HG02763 (cell line): ENCODE measurements around the gene CSRP3.

Experiments
- ATAC-seq: cut with Tn5 transposase; IDR thresholded peaks from one replicate; pipeline ENCODE4 v1.9.1; 2021; ENCODE audit warnings: mild to moderate bottlenecking, moderate library complexity; ENCODE audit not compliant: unreplicated experiment

The CSRP3 gene

DNA sequence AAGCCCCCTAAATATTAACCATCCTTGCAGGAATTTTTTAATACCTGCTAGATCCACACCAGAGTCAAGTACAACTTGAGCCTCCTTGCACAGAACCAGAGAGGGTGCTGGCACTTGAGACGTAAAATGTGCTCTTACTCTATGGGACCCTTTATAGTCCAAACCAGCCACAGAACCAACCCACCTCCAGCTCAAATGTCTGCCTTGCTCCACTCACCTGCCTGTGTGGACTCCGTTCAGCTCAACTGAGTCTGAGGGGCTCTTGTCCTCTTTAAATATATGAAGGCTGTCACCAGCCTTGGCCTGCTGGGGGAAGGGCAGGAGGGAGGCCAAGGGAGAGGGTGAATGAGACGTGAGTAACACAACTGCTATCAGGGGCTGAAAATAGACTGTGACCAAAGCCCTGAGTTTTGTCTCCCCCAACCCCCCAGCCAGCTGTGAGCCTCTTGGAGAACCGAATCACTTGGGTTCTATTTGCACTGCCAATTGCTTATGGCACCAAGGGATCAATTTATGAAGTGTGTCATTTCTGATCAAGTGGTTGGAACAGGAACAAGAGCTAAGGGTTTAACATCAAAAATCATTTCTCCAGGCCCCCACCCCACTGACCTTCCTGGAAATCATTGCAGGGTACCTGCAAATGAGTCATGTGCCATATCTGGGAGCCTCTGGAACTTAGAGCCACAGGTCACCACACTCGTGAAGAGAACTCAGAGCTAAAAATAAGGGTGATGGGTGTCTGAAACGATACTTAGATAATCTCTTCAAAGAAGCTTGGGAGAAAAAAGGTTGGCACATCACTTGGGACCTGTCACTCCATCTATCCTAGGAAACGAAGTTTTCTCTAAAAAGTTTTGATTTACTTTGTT lies at the start of gene CSRP3:
TSS of gene CSRP3 (minus strand) at position 247 of the 869 bp plus-strand sequence. CDS start 9,535 bp downstream, outside the sequence.
- no peak for ATAC-seq

DNA sequence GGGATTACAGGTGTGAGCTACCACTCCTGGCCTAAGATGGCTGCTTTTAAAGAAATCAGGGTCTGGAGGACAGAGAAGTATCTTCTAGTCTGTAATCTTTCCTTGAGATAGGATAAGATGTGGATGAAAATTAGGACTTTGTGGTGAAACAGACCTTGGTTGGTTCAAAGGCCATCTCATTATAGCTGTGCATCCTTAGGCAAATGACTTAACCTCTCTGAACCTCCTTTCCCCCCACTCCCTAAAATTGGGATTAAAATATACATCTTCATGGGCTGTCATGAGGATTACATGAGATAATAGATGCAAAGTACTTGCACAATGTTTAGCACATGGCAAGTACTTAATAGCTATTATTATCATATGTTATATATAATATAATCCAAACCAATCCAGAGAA lies 49.8 kb upstream of the CSRP3 start:
- ATAC-seq, result no peak

DNA sequence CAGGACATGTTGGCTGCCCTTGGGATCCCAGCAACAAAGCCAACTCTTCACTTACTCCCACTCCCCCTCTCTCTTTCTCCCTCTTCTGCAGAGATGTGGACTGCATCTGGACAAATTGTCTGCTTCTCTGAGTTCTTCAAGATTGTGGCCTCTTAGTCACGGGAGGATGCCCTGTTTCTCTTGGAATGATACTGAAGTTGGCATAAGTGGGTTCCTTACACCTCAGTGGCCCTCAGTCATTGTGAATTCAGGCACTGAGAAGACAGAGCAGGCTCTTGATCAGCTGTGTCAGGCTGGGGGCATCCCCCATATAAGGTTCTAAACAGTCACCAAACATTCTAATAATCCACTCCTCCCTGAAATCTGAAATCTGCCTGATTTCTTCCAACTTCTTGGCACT lies 45.0 kb upstream of the CSRP3 start:
- ATAC-seq, result no peak

DNA sequence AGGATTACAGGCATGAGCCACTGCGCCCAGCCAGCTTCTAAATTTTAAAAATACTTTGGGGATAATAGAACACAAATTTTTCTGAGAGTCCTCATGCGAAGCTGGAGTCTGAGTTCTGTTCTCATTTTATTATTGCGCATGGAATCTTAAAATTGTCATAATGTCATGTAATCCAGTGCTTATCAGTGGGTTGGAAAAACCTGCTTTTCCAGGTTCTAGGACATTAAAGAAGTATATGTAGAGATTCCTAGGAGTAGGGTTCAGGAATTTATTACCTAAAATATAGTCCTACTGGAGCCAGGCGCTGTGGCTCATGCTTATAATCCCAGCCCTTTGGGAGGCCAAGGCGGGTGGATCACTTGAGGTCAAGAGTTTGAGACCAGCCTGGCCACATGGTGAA lies 43.6 kb upstream of the CSRP3 start:
- no peak for ATAC-seq

DNA sequence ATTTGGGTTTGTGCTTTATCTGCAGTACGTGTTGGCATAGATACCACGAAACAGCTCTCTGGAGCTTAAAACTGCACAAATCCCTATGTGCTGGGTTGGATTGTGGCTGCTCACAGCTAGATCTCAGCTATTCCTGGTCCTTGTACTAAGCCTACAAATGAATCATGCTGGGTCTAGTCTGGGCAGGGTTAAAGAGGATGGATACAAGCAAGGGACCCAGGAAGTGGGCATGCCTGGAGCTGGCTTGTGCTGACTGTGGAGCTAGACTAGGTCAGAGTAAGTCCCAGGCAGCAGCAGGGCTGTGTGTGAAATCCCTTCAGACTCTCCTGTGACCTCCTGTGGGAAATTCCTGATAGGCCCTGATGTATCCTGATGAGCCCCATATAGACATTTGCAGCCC lies 42.8 kb upstream of the CSRP3 start:
- ATAC-seq, result no peak

DNA sequence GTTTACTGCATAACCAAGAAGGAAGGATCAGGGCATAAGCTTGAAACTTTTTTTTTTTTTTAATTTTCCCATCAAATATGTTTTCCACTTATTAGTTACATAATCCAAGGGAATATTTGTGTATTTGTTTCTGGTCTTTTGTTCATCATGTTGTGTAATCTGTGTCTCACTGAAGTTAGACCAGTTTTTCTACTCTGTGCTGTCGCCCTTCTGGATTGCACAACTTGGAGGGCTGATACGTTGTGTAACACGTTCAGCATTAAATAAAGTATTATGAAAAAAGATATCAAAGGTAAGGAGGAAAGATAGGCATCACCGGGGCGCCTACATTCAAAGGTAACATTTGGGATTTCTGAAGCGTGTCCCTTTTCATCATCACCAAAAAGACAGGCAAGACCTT lies 42.3 kb upstream of the CSRP3 start:
- no peak for ATAC-seq

DNA sequence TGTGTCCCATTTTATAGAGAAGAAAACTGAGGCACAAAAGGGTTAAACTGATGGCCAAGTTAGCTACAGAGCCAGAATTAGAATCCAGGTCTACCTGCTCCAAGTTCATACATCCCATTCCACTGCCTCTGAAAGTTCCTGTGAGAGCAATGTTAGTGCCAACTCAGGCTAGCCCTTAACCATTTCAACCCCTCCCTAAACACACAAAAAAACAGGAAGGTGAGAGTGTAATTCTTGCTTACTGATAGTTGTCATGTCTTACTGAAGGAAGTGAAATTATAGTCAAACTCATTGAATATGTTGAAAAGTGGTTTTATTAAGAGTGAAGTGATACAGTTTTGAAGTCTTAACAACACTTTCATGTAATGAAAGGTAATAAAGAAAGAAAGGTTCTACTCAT lies 41.8 kb upstream of the CSRP3 start:
- ATAC-seq, result no peak

DNA sequence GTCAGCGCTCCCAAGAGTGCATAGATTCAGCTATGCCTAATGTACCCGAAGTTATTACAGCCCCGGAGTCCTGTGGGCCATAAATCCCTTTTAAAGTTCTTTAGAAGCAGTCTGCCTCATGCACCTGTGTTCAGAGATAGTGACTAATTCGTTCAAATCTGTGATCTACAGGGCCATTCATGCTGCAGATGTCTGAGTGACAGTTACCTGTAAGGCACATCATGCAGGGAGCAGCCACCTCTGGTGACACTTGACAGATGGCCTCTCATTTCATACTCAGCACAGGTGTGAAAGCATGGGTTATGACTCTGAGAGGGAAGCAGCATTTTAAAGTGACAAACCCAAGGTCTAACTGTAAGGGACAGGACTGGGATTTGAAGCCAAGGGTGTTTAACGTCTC lies 41.4 kb upstream of the CSRP3 start:
- no peak for ATAC-seq

DNA sequence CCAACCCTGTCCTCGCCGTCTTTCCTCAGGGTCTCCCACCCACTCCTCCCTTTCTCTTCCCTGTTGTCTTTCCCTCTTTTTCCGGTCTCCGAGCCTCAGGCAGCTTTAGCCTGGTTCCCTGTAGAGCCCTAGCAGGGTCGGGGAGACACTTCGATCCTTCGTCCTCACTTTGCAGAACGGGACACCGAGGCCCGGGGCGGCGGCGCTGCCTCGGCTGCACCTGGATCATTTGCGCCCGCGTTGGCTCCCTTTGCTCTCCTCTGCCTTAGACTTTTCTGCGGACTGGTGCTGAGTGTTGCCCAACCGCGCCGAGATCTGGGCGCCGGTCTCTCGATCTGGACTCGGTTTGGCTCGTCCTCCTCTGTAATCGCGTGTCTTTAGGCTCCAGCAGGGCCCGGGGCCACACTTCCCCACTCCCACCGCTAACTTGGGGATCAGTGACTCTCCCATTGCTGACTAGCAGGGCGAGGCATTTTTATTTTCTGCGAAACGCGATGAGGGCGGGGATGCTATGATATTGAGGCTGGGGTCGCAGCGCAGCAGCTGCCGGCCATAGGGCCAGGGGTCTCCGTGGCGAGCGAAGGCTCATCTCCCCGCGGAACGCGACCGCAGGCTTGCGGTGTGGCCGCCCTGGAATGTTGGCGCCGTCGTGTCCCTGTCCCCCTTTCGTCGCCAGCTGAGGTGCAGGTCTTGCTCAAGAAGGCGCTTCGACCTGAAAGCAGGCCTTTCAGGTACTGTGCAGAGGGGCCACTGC lies 40.6 kb upstream of the CSRP3 start:
- ATAC-seq, result no peak

DNA sequence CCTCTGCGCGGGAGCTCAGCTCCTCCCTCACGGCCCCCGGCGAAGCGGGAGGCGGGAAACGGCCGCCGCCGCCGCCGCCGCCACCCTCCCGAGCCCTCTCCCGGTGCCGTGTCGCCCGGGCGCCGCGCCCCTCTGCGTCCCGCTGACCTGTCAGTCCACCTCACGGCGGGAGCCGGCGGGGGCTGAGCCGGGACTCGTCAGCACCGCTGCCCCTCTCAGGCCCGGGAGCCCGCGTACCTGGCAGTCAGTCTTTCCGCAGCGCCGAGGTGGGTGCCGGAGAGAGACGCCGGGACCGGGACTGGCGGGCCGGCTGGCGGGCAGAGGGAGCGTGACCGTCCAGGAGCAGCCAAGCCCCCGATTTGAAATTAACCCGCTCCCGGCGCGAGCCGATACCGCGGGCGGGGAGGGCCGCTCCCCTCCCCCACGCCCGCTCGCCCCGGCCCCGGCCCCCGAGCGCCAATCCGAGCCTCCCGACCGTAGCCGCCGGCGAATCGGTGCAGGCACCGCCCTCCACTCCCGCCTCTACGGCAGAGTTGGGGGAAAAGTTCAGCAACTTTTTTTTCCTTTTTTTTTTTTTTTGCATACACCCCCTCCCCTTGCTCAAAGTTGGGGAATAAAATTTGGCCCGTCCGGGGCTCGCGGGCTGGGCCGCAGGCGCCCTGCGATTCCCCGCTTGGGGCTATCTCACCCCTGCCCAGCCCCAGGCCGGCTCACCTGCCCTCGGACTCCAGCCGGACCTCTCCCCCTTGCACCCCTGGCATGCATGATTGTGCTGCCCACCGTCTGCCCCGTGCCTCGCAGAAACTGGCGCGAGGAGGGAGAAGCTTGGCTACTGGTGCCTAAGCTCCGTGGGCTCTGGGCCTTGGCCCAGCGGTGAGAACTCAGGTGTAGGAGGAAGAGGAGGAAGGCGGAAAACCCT lies 39.7 kb upstream of the CSRP3 start:
- ATAC-seq, result peak; percentile 27

DNA sequence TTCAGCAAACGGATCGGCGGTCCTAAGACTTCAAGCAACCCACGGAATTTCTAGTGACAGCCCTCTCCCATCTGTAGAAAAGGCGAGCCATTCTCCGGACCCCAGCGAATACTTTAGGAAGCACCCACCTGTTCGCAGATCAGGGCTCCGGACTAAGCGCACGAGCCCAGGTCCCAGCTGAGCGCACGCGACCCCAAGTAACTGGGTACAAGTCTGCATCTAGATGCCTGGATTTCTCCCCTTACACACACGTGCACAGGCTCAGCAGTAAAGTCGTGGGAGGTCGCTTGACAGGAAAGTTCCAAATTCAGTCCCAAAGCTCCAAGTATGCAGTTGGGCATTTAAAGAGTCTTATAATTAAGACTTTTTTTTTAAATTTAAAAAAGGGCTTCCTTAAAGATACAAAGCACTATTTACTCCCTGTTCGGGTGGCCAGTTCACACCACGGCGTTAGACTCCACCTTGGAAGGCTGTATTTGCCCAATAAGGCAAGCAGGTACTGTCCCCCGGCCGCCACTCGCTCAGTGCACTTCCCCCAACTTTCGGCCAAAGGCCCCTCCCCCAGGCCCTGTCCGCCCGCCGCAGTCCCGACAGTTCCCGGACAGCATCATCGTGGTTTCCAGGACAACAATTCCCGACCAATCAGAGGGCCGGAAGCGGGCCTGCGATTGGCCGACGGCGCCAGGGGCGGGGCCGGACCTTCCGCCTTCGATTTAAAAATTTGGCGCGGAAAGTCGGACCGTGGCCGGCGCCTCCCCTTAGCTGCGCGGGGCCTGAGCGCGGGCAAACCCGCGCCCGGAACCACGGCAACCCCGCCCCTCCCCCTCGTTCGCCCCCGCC lies 38.9 kb upstream of the CSRP3 start, which contains the start of gene E2F8:
TSS of gene E2F8 (minus strand) at position 526 of the 840 bp plus-strand sequence. CDS start 824 bp downstream, outside the sequence.
- peak; percentile 89 for ATAC-seq

DNA sequence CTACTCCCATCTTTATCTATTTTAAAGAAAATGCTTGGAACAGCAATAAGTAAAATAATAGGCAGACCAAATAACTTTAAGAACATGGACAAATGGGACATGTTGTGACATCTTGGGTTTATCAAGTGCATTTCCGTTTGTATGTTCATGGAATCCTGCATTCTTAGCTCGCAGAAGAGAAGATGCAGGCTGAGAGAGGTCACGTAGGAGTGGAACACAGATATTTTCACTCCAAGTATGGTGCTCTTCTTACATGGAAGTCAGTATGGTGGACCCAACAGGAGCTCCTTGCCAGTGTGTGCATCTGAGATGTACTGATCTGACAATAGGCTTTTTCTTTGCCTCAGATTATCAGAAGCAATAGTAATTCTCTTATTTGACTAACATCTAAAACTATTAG lies 37.3 kb upstream of the CSRP3 start:
- ATAC-seq, result no peak

DNA sequence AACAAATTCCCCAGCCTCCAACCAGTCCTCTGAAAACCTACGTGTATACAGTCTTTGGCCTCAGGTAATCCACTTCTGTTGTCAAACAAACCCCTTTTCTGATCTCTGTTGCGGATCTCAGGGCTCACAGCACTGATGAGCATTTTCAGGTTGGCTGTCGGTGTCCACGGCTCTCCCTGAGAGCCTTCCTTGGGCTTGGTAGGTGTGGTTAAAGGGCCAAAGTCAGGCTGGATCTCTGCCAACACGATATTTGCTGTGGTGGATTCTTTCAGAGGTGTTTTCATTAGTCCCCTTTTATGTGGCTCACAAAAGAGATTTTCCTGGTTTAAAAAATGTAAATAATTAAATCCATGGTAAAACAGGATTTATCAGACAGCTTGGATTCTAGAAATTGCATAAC lies 36.0 kb upstream of the CSRP3 start:
- ATAC-seq, result no peak

DNA sequence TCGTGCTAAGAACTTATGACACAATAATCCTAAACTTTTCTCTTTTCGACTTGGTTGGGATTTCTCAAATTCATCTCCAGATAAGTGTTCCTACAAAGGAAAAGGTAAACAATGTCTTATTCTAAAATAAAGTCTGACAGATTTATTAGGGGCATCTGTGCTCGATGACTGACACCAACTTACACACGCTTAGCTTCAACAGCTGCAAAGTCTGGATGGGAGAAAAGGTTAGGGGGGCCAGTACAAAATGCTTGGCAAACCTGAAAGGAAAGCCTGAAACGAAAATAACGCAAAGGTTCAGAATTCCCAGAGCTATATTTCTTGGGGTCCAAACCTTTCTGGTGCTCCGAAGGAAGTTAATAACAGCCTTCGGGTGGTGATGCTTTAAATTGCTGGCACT lies 35.6 kb upstream of the CSRP3 start:
- no peak for ATAC-seq

DNA sequence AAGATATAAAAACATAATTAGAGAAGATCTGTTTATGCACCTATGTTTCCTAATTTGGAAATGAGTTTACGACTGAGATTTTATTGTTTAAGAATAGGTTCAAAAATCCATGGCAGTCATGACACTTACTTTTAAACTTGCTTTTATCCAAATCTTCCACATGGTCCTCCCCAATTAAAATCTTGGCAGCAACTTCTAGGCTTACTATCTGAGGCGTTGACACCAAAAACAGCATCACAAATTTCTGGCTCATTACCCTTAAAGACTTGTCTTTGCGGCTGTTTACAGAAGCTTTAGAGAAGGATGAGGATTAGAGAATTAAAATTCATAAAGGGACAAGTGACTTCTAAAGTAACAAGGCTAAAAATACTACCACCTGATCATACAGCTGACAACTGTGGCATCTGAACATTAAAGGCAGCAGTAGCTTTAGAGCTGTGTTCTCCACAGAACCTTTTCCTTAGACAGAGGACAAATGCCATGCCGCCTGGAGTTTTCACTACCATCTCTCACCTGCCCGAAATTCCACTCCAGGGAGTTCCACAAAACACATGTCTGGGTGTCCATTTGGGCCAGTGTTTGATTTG lies 32.5 kb upstream of the CSRP3 start:
- ATAC-seq, result no peak

DNA sequence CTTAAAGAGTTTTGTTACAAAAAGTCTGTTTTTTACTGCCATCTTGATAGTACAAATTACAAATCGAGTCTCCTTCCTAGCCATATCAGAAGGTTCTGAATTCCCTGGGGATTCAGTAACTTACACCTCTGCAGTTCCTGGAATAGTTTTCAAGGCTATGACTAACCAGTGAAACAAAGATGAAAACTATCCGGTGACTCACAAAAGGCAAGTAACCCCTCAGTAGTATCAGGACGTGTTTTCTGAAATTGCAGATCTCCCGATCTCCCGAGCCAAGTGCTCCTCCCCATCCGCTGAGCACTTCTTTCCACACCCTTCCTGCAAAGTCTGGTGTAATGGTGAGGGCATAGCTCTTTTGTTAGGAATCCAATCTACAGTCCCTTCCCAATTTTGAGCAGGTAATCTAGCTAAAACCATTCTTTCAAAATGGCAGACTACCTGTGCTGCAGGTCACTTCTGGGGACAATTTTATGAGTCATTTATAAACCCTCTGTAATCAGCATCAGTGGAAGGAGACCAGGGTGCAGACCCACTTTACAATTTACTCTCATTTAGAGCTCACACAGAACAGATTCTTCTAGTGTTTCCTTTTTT lies 31.2 kb upstream of the CSRP3 start:
- ATAC-seq, result no peak

DNA sequence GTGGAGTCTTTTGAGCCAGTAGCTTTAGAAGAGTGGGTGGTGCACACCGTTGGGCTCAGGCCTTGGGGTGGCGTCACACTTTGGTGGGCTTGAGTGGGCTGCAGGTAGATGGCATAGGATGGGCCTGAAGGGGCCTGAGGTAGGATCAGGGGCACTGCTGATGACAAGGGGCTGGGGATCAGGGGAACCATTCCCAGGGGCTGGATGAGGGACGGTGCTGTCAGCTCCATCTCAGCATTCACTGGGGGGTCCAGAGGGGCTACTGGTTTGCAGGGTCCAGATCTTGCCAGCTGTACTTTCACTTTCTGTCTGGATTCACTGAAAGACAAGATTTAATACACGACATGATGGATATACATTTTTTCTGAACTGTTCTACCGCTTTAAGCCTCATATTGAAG lies 27.9 kb upstream of the CSRP3 start:
- no peak for ATAC-seq

DNA sequence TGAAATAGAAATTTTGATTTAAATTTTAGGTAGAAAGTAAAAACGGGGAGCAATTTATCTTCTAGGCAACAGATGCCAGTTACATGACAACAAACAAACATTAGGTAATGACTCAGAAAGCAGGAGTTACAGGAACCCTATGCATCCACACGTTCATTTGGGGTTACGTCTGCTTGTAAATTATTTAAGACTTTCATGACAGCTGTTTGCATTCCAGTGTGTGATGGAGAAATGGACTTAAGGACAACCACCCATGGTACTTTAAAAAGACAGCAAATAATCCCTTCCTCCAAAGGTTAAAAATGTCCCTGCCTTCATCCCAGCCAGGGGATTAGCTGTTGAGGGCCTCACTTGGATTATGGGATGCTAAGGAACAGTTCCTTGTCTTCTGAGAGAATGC lies 27.2 kb upstream of the CSRP3 start:
- no peak for ATAC-seq
